Activated CD4-positive, alpha-beta T cell treated with anti-CD3 and anti-CD28 coated beads, Interleukin-2, amount 50 U/mL, for 24 hours (primary cell): ENCODE data around the gene TAF4.

Experiments used
- DNase-seq, 2 donors: peaks; one replicate each; pipeline ENCODE4 v3.0.0-alpha.2; 2020; ENCODE audit warnings: low read depth in 1 of 2, low spot score in 1 of 2

Gene TAF4

DNA sequence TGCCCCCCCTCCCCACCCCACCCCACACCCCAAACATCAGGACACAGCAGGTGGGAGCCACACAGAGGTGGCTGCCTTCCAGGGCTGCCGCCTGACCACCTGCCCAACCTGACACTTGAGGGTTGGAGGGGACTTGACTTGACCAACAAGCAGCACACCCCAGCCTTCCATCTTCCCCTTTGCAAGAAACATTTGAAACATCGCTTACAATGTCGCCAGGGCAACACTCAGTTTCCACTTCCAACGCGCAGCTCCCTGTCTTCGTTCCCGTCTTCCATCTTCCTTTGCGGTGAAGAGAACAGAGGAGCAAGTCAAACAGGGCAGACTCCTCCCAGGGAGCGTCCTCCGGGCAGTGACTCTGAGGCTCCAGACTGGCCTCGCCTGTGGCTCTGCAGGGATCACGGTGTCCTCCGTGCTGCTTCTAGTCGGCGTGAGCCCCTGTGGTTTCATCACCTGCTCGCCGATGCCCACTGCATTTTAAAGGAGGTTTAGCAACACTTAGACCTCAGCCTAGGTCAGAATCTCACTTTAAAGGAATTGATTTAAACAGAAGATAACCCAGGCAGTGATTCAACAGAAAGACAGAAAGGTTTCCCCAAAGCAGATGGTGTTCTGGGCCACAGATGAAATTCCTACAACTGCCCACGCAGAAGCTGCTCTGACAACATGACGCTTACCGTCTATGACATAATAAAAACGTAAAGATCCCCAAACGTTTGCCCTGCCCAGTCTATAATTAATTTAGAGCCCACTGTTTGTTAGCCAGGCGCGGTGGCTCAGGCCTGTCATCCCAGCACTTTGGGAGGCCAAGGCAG is 130.8 kb downstream of the TAF4 start:
- no peak for DNase-seq

DNA sequence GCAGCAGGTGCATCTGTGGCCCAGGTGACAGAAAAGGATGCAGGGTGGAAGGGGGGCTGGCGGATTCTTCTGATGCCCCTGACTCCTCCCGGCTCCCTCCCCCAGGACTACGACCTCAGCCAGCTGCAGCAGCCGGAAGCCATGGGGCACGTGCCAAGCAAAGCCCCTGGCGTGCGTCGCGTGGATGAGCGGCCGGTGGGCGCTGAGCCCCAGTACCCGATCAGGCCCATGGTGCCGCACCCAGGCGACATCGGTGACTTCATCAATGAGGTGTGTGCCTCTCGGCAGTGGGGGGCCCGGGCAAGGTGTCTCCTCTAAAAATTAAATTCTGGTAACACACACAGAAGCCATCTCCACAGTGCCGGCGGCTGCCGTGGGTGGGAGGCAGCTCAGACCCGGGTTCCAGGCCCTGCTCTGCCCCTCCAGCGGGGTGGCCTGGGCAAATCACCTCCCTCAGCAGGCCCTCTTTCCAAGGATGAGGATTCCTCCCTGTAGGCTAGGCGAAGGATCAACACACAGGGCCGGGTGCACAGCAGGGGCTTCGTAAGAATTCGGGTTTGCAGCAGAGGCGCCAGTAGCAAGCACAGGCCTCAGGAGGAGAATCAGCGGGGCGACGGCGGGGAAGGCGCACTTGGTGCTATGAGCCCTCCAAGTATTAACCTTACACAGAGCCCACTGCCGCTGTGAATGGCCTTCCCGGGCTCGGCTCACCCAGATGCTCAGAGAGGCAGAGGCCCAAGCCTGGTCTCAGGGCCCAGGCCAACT is 131.5 kb downstream of the TAF4 start:
- no peak for DNase-seq

DNA sequence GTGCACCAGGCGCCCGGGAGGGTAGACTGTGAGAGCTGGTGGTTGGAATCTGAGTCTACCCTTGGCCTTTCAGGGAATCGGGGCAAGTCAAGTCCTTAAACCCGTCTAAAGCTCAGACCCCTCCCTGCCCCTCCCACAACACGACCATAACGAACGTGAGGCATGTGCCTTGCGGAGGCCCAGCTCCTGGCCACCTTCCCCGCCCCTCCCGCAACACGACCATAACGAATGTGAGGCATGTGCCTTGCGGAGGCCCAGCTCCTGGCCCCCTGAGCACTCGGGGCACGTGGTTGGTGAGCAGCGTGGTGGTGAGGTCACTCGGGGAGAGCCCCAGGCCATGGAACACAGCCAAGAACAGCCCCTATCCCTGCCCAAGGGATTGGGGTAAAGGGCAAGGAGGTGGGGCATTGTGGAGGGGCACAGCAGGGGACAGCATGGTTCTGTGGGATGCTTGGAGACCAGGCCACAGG is 132.2 kb downstream of the TAF4 start:
- DNase-seq: no peak

DNA sequence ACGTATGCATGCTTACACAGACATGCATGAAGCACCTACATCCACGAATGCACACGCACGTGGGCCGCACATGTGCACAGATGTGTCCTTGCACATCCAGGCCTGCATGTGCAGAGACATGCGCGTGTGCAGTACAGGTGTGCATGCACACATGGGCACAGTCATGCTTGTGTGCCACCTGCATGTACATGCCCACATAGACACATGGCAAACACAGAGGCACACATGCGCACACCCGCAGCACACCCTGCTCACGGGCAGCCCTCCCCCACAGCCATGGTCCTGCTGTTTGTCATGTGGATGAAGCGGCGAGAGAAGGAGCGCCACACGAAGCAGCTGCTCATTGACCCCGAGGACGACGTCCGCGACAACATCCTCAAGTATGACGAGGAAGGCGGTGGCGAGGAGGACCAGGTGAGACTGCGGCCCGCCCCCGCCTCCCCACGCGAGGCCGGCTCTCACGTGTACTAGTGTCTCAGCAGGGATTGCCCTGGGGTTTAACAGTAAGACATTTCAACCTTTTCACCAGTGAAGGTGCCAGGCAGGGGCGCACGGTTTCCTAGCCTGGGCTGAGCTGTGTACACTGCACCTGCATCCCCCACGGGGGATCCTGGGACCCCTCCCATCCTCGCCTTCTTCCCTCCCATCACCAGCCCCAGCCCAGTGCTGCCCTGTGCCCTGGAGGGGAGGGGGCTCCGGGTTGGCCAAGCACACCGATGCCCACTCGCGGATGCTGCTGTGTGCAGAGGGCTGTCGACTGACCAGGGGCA is 132.8 kb downstream of the TAF4 start:
- DNase-seq: no peak

DNA sequence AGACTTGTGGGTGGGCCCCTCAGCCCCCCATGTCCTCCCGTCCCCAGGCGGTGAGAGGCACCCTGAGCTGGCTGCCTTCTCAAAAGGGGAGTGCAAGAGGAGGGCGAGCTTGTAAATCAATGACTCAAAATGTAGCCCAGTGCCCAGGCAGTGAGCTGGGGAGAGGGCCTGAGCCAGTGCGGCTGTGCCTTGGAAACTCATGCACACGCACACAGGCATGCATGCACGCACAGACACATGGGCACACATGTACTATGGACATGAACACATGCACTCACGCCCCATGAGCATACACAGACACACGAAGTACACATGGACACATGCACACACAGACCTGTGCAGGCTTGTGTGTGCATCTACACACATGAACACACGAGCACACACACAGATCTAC is 133.5 kb downstream of the TAF4 start:
- no peak for DNase-seq

DNA sequence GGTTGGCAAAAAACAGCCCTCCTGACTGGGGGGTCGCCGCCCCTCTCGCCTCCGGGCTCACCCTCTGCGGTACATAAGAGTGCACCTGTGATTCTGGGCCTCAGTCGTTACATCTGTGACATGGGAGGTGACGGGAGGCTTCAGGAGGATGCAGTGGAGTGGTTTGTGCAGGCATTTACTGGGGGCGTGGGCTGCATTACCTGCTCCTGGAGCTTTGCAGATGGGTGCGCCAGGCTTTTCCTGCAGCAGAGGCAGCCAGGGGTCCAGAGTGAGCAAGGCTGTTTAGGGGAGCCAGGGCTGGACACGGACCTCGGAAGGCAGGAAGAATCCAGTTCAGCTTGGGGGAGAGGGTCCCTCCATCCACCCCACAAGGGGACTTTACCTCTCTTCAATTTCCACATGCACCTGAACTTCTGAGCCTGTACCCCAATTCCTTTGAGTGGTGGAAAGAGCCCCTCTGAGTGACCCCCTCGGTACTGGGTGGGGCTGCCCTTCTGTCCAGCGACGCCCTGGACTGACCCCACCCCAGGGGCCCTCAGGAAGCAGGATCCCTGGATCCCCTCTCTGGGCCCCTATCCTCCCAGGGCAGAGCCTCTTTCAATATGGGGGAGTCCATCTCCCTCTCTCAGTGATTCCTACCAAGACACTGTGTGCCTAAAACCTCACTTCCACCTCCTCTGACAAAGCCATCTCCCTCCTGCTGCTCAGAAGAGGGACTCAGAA is 134.0 kb downstream of the TAF4 start:
- DNase-seq: no peak

DNA sequence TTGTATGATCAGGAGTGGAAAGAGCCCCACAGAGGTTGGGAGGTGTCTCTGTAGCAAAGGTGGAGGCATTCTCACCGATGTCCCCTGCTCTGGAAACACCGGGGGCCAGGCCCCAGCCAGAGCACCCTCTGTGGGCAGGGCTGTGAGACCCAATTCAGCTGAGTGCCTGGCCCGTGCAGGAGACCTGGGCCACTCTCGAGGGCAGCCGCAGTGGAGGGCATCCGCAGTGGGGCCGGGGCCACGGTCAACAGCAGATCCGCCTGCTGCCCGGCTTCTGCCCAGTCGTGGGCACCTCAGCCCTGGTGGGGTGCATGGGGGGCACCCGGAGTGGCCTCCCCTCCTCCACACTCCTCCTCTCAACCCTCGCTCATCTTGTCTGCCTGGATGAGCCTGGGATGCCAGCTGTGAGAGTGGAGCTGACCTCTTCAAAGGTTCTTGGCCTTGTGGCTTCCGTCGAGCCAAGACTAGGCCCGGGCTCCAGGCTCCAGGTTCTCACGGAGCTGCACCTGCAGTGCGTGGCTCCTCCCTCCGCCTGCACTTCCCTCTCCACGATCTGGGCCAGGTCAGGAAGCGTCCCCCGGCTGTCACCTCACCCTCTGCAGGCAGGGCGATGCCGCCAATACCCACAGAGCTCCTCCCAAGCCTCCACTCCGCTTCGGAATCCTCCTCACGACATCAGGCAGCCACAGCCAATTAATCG is 134.8 kb downstream of the TAF4 start:
- no peak for DNase-seq

DNA sequence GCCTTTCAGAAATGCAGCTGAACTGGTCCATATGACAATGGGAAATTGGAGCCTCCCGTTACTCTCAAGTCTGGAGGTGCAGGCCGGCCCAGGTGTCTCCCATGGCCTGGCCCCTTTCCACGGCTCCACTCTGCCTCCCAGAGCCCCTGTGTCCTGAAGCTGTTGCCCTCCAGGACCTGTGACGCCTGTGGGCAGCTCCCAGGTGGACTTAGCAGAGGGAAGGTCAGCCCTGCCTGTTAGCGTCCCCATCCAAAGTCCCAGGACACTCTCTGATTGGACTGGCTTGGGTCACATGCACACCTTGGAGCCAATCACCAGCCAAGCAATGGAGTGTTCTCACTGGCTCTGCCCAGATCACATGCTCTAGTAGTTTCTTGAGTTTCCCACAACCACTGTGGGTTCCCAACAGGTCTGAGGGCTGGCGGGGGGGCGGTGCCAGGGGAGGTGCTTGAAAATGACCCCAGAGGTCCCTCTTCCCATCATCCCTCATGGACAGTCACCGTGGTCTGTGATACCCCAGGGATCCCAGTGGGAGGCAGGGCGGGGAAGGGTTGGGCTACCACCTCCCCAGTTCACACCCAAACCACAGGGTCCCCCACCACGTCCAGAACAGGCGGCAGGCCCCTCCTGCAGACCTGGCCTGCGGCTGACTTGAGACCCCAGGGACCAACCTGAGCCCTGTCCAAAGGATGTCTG is 135.6 kb downstream of the TAF4 start:
- no peak for DNase-seq

DNA sequence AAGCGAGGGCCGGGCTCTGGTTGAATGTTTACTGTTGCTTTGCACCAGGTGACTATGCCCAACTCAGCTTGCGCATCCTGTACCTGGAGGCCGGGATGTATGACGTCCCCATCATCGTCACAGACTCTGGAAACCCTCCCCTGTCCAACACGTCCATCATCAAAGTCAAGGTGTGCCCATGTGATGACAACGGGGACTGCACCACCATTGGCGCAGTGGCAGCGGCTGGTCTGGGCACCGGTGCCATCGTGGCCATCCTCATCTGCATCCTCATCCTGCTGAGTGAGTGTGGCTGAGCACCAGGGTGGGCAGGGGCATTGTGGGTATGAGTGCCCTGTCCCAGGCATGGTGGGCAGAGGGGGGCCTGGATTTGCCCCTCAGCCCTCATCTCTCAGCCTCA is 136.1 kb downstream of the TAF4 start:
- no peak for DNase-seq

DNA sequence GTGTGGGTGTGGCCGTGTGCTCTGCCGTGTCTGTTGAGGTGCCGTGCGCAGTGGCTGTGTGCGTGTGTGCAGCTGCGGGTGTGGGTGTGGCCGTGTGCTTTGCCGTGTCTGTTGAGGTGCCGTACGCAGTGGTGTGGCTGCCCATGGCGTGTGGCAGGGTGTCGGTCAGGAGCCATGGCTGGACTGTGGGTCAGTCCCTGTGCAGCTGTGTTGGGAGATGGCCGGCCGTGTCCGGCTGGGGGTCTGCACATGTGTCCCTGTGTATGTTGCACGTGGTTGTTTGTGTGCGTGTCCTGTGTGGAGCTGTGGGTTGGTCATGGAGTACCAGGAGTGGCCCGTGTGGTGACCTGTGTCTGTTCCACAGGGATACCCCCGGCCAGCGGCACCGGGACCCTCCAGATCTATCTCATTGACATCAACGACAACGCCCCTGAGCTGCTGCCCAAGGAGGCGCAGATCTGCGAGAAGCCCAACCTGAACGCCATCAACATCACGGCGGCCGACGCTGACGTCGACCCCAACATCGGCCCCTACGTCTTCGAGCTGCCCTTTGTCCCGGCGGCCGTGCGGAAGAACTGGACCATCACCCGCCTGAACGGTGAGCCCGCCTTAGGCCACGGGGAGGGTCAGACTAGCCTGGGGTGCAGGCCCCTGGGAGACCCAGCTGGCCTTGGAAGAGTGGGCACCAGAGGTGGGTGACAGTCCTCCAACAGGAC is 137.7 kb downstream of the TAF4 start:
- DNase-seq: no peak

DNA sequence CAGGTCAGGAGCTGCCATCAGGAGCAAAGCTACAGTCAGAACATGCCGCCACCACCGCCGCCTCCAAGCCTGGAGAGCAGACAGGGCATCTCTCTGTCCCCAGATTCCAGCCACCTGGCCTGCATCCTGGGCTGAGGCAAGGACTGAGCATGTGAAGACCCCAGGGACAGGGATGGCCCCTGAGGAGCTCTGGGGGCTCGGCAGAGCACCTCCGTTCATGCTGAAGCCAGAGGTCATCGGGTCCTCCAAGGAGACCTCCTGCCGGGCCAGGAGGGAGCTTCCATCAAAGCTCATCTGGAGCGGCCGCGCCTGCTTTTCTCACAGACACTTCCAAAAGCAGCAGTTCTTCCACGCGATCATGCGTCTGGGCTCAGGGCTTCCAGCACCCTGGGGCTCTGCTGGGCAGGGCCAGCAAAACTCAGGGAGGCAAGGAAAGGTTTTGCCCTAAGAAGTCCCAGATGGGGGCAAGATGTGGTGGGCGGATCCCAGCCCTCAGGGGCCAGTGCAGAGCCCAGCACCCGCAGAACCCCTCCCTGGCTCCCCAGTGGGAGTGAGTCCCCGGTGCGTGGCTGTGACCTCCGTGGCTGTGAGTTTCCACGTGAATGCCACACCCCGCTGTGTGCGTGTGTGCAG is 138.4 kb downstream of the TAF4 start:
- DNase-seq: no peak

DNA sequence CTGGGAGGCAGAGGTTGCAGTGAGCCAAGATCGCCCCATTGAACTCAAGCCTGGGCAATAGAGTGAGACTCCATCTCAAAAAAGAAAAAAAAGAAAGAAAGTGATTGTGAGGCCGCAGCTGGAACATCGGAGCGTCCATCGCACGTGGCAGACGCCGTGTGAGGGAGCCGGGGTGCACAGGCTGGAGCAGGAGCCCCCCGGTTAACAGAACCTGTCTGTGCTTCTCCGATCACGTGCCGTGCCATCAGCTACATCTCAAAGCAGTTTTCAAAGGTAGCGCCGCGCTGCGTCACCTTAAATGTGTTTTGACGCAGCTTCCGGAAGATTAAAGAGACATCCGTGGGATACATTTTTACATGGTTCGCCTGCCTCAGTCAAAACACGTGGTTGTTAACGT is 138.9 kb downstream of the TAF4 start:
- no peak for DNase-seq

DNA sequence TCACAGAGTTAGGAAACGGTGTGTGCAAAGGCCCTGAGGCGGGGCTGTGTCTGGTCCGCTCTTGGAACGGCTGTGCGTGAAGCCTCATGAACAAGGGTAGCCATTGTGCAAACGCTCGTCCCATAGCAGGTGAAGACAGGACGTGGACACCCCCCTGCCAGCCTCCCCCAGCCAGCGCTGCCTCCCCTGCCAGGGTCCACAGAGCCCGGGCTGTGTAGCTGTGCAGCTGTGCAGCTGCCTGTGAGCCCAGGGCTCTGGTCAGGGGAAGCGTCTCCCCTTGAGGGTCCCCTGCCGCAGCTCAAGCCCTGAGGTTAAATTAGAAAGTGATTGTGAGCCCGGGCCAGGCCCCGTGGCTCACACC is 139.4 kb downstream of the TAF4 start:
- no peak for DNase-seq

DNA sequence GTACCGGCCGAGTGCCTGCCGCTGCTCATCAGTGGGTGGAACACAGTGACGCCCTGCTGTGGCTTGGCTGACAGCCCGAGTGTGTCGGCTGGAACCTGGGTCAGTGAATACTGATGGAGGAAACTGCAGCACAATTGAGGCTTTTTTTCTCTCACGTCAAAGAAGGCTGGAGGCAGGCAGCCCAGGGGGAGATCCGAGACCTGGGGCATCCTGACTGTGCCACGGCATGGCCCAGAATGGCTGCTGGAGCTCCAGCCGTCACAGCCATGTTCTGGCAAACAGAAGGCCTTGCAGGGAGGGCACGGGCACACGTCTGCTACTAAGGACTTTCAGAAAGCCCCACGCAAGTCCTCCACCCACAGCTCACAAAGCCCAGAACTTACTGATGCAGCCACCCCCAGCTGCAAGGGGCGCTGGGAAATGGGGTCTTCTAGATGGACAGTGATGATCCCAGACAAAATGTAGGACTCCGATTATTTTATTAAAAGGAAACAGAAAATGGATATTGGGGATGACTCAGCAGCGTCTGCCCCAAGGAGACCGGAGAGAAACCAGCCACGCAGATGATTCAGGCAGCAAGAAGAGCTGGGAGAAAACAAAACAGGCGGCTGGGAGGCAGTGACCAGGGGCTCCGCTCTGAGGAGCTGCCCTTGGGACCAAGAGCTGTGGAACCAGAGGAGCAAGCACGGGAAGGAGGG is 140.0 kb downstream of the TAF4 start:
- DNase-seq: no peak

DNA sequence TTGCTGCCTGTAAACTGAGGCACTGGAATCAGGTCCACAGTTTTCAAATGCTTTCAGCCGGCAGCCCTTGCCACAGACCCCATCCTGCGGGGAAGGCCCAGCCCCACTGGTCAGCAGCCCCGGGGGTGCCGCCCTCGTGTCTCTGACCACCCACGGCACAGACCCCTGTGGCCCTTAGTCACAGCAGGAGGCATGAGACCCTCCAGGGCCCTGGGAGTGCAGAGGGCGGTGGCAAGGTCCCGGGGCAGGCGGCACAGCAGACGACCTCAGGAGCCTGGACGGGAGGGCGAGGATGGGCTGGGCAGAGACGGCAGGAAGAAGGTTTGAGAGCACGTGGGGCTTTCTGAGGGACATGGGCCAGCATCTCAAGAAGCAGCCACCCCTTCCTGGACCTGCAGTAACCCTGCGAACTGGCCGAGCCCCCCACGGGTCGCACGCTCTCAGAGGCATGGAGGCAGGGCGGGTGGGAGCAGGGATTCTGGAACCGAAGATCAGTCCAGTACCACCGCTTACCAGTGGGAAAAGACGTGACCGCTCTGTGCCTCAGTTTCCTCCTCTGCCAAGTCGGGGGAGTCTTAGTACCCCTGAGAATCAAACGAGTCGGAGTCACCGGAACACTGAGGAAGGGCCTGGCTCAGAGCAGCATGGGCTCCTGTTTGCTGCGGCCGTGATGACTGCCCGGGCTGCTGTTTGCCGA is 140.7 kb downstream of the TAF4 start:
- no peak for DNase-seq
